Measurements from ENCODE around the gene RGS14.
"Not testable (repeated sequence)": the region's sequence is repeated elsewhere in the genome, so short reads cannot be mapped to it uniquely, and the experiment has no call there.

The RGS14 gene

GRCh38 chr5:177350776-177351391, 6.8 kb upstream of the RGS14 start:
- DNase-seq: peak; percentile 49

- peak; percentile 98 for DNase-seq
Observed at GRCh38 chr5:177351392-177352329, 6.1 kb upstream of the RGS14 start, which contains the start of gene LMAN2. LMAN2 (minus strand) TSS chr5:177351668; CDS start chr5:177351647, 21 bp downstream.

- no peak for DNase-seq
Observed at GRCh38 chr5:177353093-177353492, 4.6 kb upstream of the RGS14 start.

- no peak for DNase-seq
Observed at GRCh38 chr5:177354256-177354655, 3.5 kb upstream of the RGS14 start.

GRCh38 chr5:177354711-177355110, 3.0 kb upstream of the RGS14 start:
- no peak for DNase-seq

- DNase-seq: no peak
Observed at GRCh38 chr5:177355162-177355867, 2.4 kb upstream of the RGS14 start.

- DNase-seq: no peak
Observed at GRCh38 chr5:177355868-177356168, 1.9 kb upstream of the RGS14 start.

GRCh38 chr5:177356746-177357145, 978 bp upstream of the RGS14 start:
- no peak for DNase-seq

- peak; percentile 55 for DNase-seq
Observed at GRCh38 chr5:177357146-177357458, 622 bp upstream of the RGS14 start.

- DNase-seq: no peak
Observed at GRCh38 chr5:177358370-177358819, 671 bp downstream of the RGS14 start.

- DNase-seq: no peak
Observed at GRCh38 chr5:177359451-177359851, 1.7 kb downstream of the RGS14 start.

- DNase-seq: no peak
Observed at GRCh38 chr5:177359860-177360259, 2.1 kb downstream of the RGS14 start.

- DNase-seq: not testable (repeated sequence)
Observed at GRCh38 chr5:177360740-177361139, 3.0 kb downstream of the RGS14 start.

- no peak for DNase-seq
Observed at GRCh38 chr5:177361418-177362291, 3.9 kb downstream of the RGS14 start.

- DNase-seq: no peak
Observed at GRCh38 chr5:177362292-177362609, 4.5 kb downstream of the RGS14 start.

- peak; percentile 81 for DNase-seq
Observed at GRCh38 chr5:177362610-177363507, 5.1 kb downstream of the RGS14 start.

GRCh38 chr5:177363565-177363964, 5.8 kb downstream of the RGS14 start:
- no peak for DNase-seq

GRCh38 chr5:177364159-177364962, 6.6 kb downstream of the RGS14 start:
- DNase-seq: no peak

- DNase-seq: no peak
Observed at GRCh38 chr5:177365845-177366527, 8.3 kb downstream of the RGS14 start.

Data from NCI-H69 (cell line).